HepG2 (cell line): ENCODE data around the gene MYL11. TPM values are rescaled to one million over a fixed set of nuclear protein-coding genes. Genes with fewer than 3 reads are reported as not detected.
"Not testable (repeated sequence)": the region's sequence is repeated elsewhere in the genome, so short reads cannot be mapped to it uniquely, and the experiment has no call there.

Source experiments
- AGO1 ChIP-seq: fragments of 200-400 bp; formaldehyde crosslinking; IDR thresholded peaks from 2 replicates; pipeline ENCODE4 v1.6.1; 2017; ENCODE audit warnings: mild to moderate bottlenecking, low read depth, low read length, moderate library complexity; ENCODE audit not compliant: poor library complexity, severe bottlenecking
- FOXO1 ChIP-seq: sonication (generic); formaldehyde crosslinking; IDR thresholded peaks from 2 replicates; pipeline ENCODE4 v1.4.0; 2020; ENCODE audit warnings: missing genetic modification reagents
- HNF1A ChIP-seq, 2 experiments: sonication (generic) in 1 of 2; formaldehyde crosslinking in 1 of 2; IDR thresholded peaks; 2 replicates each; pipeline versions ENCODE4 v1.4.0 to v1.6.1; 2016 to 2020; ENCODE audit warnings: borderline replicate concordance in 1 of 2, low read depth in 1 of 2, mild to moderate bottlenecking in 1 of 2, missing genetic modification reagents in 1 of 2
- KMT2B ChIP-seq: IDR thresholded peaks from 2 replicates; pipeline ENCODE4 v1.6.1; 2016; ENCODE audit warnings: missing genetic modification reagents, missing compliant biosample characterization
- PATZ1 ChIP-seq: sonication (generic); formaldehyde crosslinking; IDR thresholded peaks from 2 replicates; pipeline ENCODE4 v1.4.0; 2020; ENCODE audit warnings: missing genetic modification reagents
- PHF5A ChIP-seq: IDR thresholded peaks from one replicate; pipeline ENCODE4 v1.6.1; 2018; ENCODE audit warnings: low read depth, missing genetic modification reagents; ENCODE audit not compliant: unreplicated experiment
- ZBTB40 ChIP-seq, 2 experiments: fragments of 450-650 bp in 1 of 2; sonication (generic) in 1 of 2; formaldehyde crosslinking in 1 of 2; IDR thresholded peaks; 2 replicates each; pipeline versions ENCODE4 v1.6.1 to v1.8.0; 2016 to 2022; ENCODE audit warnings: antibody characterized with exemption in 1 of 2, mild to moderate bottlenecking in 1 of 2, missing genetic modification reagents in 1 of 2
- polyA plus RNA-seq, 8 experiments: library from polyadenylated mRNA; depleted of rRNA in 3 of 8; stranded (reverse) in 7 of 8; unstranded in 1 of 8; fragments of >200 nt; fragmentation: Illumina TruSeq in 4 of 8; extraction: Trizol in 4 of 8; gene quantifications; 2 replicates each; pipeline versions ENCODE4 v1.2.1 to v1.2.3, GENCODE V29; 2011 to 2016; ENCODE audit warnings: low read depth in 4 of 8, missing spikeins in 1 of 8, mixed read lengths in 1 of 8; ENCODE audit not compliant: insufficient read depth in 1 of 8
- total RNA-seq, 5 experiments: library from RNA; depleted of rRNA; stranded (reverse); fragments of >200 nt; fragmentation: Illumina TruSeq; extraction: Trizol; gene quantifications; 2 replicates each; pipeline ENCODE4 v1.2.3, GENCODE V29; 2016; ENCODE audit warnings: low read depth in 1 of 5

Gene MYL11
- total and polyA plus RNA-seq, 2 of the 13 experiments (the other 11 are each of a cell fraction or from before 2014, with no cell fraction given): not detected

- not testable (repeated sequence) for TF ChIP-seq ZBTB40 (IDR thresholded peaks at IDR 0.05); HNF1A (IDR thresholded peaks at IDR 0.05; ENCODE audit: low read depth)
- TF ChIP-seq ZBTB40 (CRISPR knock-in tag; IDR thresholded peaks at IDR 0.05) (peak; percentile 55; the same call in 1 of the 2 replicates), PHF5A (CRISPR knock-in tag) (peak; percentile 46), PATZ1 (CRISPR knock-in tag) (peak; percentile 40; the same call in 1 of the 2 replicates), KMT2B (CRISPR knock-in tag) (0 out of 2 replicates have a peak, but pooled peaks have one; percentile 21), FOXO1 (CRISPR knock-in tag) (0 out of 2 replicates have a peak, but pooled peaks have one; percentile 11), HNF1A (CRISPR knock-in tag; IDR thresholded peaks at IDR 0.05; ENCODE audit: borderline replicate concordance) (peak; percentile 73), AGO1 (peak; percentile 43)
These were observed 39.5 kb upstream of the MYL11 start (continued) for GRCh38 chr16:30335028-30335597.
